ENCODE data around the gene PRKCB. TPM values are rescaled to one million over a fixed set of nuclear protein-coding genes. Genes with fewer than 3 reads are reported as not detected.

The PRKCB gene
- polyA plus RNA-seq, 1 experiment, result not detected

- Histone ChIP-seq H3K27me3 (ENCODE audit: control insufficient read depth, insufficient read depth, low read length) (no peaks in the 10 kb centered on the region), H3K27ac (ENCODE audit: low read depth, low read length) (no peak overlapping the region), H3K4me3 (ENCODE audit: low read depth, low read length) (no peak overlapping the region), H3K9me3 (ENCODE audit: control insufficient read depth, insufficient read depth, low read length) (no peaks in the 10 kb centered on the region)
- TF ChIP-seq CTCF (IDR thresholded peaks at IDR 0.05; ENCODE audit: low read depth, low read length), result no peak
- POLR2A ChIA-PET, result no interaction called here
- DNase-seq (ENCODE audit: low read depth, low spot score), result no peak
- CTCF ChIA-PET, result interaction anchor here (0.6 kb wide), 1 partner anchor 21 kb away, joined by 4 read pairs; no protein-coding TSS in a partner anchor
Observed at GRCh38 chr16:24062270-24062817, 226.6 kb downstream of the PRKCB start.

- H3K9me3 ChIP-seq (ENCODE audit: control insufficient read depth, insufficient read depth, low read length), result no peaks in the 10 kb centered on the region
- TF ChIP-seq CTCF (IDR thresholded peaks at IDR 0.05; ENCODE audit: low read depth, low read length), result no peak
- ChIA-PET POLR2A (no interaction called here), CTCF (interaction anchor here (3.2 kb wide), 1 partner anchor 436 kb away, joined by 20 read pairs; no protein-coding TSS in a partner anchor)
- no peak for DNase-seq (ENCODE audit: low read depth, low spot score)
- no peaks in the 10 kb centered on the region for H3K27me3 ChIP-seq (ENCODE audit: control insufficient read depth, insufficient read depth, low read length)
- no peak overlapping the region for H3K27ac ChIP-seq (ENCODE audit: low read depth, low read length)
- H3K4me3 ChIP-seq (ENCODE audit: low read depth, low read length), result no peak overlapping the region
Observed at GRCh38 chr16:24069036-24069590, 233.3 kb downstream of the PRKCB start.

GRCh38 chr16:24070851-24071250 is 235.1 kb downstream of the PRKCB start:
- ChIA-PET POLR2A (no interaction called here), CTCF (interaction anchor here (0.6 to 3.2 kb wide), 12 partner anchors 12 to 1264 kb away, joined by 3 to 20 read pairs (median 3); no protein-coding TSS in a partner anchor)
- Histone ChIP-seq H3K9me3 (ENCODE audit: control insufficient read depth, insufficient read depth, low read length) (no peaks in the 10 kb centered on the region), H3K27me3 (ENCODE audit: control insufficient read depth, insufficient read depth, low read length) (no peaks in the 10 kb centered on the region), H3K4me3 (ENCODE audit: low read depth, low read length) (no peak overlapping the region), H3K27ac (ENCODE audit: low read depth, low read length) (no peak overlapping the region)
- TF ChIP-seq CTCF (IDR thresholded peaks at IDR 0.05; ENCODE audit: low read depth, low read length), result peak; percentile 45
- DNase-seq (ENCODE audit: low read depth, low spot score), result no peak

- no peaks in the 10 kb centered on the region for H3K27me3 ChIP-seq (ENCODE audit: control insufficient read depth, insufficient read depth, low read length)
- CTCF ChIA-PET, result interaction anchor here (0.7 to 3.2 kb wide), 7 partner anchors 17 to 433 kb away, joined by 3 to 20 read pairs (median 6); no protein-coding TSS in a partner anchor
- POLR2A ChIA-PET, result no interaction called here
Observed at GRCh38 chr16:24071666-24072360, 236.0 kb downstream of the PRKCB start.

More at GRCh38 chr16:24071666-24072360, 236.0 kb downstream of the PRKCB start:
- Histone ChIP-seq H3K9me3 (ENCODE audit: control insufficient read depth, insufficient read depth, low read length) (no peaks in the 10 kb centered on the region), H3K4me3 (ENCODE audit: low read depth, low read length) (no peak overlapping the region), H3K27ac (ENCODE audit: low read depth, low read length) (no peak overlapping the region)
- TF ChIP-seq CTCF (IDR thresholded peaks at IDR 0.05; ENCODE audit: low read depth, low read length), result no peak
- DNase-seq (ENCODE audit: low read depth, low spot score), result no peak

Measured in AG04450 (cell line).